Head of caudate nucleus (tissue), 42 donors: ENCODE data around the gene PRICKLE4.
"Not testable (repeated sequence)": the region's sequence is repeated elsewhere in the genome, so short reads cannot be mapped to it uniquely, and the experiment has no call there.

ENCODE experiments used
- DNase-seq, 42 donors: peaks; one replicate each; pipeline versions ENCODE4 v3.0.0 to v3.0.0-alpha.2; 2020 to 2021; ENCODE audit warnings: mixed read lengths in 7 of 42
- intact Hi-C: fragments of 100-400 bp; cut with DNase I; formaldehyde crosslinking; loops from one replicate; pipeline ENCODE4 v1.15.0; 2022

Gene PRICKLE4

DNA sequence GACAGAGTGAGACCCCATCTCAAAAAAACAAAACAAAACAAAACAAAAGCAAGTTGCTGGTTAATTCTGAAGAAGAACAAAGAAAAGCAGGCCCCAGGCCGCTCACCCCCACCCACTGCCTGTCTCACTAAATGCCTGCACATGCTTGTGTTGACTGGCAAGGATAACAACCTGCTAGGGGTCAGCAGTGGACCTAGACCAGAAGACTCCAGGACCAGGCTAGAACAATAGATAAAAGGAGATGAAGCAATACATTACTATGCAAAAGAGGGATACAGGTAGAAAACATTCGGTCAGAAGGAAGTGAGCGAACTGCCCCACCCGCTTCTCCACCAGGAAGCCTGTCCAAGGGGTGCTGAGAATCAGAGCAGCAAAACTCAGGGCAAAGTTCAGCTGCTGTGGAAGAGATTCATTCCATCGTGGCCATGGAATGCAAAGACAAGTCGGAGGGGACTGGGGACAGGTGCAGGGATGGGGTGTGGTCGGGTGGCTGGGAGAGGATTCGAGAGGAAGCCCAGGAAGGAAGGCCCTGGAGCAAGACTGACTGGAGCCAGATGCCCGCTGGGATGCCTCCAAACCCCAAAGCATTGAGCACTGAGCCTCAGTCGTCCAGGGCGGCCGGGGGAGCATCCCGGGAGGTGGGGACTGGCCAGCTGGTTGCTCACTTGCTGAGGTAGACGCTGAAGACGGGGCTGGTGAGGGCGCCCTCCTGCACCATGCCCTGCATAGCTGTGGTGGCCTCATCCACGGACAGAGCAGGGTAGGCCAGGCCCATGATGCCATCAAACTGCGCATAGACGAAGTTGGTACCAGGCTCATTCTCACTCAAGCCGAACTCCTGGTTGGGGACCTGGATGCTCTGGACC, 38.7 kb upstream of the PRICKLE4 start:
- intact Hi-C loops, result no loop called here

DNA sequence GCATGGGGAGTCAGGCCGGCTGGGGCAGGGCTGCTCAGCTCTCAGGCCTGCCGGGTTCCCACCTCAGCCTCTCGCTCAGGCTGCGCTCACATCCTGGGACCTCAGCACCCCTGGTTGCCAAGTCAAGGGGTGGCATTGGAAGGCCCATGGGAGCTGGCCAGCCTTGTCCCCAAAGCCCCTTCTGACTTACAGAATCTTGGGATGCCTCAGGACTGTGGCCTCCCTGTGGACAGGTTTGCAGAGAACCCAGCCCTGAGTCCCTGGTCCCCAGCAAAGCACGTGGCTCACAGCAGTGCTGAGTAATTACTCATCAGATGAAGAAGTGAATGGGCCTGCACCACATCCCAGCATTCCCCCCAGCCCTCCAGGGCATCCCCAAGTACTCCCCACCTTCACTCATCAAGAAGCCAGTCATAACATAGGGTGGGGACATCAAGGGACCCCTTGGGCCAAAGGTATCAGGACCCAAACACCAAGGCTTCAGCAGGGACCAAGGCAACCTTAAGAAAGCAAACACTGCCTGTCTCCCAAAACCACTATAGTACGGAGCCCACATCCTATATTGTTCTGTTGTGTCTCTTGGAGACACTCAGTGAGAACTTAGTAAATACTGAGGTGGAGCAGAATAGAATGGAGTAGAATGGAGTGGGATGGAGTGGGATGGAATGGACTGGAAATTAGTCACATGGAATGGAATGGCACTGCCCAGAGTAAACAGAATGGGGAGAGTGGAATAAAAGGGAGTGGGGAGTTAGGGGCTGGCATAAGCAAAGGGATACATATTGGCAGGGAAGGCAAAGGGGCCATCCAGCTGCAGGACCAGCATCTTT, 37.0 kb upstream of the PRICKLE4 start:
- intact Hi-C loops, result no loop called here
- DNase-seq, result no peak

More for the DNA sequence above, 38.7 kb upstream of the PRICKLE4 start:
- DNase-seq, result no peak

DNA sequence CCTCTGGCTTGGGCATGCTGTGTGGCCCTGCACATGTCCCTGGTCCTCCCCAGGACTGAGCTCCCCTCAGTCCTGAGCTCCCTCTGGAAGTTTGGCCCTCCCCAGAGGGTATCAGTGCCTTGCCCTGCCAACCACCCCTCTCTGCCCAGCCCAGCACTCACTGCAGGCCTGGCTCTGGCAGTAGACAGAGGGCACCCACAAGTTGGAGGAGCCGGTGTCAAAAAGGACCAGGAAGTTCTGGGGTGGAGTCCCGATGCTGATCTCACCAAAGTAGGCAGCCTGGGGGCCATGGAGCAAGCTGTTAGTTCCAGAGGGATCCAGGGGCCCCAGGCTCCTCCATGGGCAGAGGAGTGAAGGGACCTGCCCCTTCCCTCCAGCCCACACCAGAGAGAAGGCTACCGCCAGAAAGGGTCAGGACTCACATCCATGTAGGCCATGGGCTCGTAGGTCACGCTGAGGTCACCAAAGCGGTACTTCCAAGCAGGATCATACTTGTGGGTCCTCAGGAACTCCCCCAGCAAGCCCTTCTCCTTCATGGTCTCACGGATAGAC, 36.3 kb upstream of the PRICKLE4 start:
- DNase-seq, result no peak
- intact Hi-C loops, result no loop called here

DNA sequence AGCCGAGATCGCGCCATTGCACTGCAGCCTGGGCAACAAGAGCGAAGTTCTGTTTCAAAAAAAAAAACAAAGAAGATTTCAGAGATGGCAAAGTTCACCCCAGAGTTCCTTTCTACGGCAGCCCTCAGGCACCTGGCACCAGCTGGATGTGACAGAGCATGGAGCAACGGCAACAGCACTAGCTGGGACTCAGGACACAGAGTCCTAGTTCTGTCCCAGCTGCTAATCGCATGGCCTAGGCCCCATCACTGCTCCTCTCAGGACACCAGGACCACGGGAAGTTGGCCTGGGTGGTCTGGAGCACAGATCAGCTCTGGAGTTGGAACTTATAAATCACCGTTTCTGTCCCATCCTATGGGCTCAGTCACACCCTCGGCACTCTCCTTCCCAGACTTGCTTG, 34.5 kb upstream of the PRICKLE4 start:
- no peak for DNase-seq
- intact Hi-C loops, result no loop called here

DNA sequence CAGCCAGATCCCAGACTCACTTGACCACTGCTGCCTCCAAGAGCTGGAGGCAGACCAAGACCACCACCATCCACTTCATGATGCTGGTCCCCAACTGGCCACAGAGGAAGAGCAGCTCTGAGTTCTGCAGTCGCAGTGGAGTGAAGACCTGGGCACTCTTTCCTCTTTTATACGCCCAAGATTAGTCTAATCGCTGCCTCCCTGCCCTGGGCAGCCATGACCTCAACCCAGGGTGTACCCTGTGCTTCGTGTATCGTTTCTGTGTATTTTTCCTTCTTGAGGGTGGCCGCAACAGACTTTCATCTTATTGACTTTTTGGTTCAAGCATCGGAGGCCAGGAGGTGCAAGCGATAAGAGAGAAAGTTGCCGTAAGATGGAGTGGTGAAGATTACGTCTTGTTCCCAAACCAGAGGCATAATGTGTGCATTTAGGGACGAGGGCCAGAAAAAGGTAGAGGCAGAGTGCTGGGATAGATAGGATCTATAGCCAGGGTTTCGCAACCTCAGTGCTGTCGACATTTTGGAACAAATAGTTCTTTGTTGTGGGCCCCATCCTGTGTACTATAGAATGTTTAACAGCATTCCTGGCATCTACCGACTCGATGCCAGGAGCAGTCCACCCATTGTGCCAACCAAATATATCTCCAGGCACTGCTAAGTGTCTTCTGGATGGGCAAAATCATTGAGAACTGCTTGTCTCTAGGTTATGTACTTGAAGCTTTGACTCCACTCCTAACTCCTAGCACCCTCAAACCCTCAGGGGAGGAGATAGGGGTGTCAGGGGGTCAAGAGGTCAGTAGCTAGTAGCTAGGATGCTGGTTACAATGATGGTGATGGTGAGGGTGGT, 33.1 kb upstream of the PRICKLE4 start, which contains the start of gene PGC:
Gene PGC, minus strand, starts transcription at position 142 of the 846 bp plus-strand sequence. Its CDS starts 63 bp downstream, at position 79.
- DNase-seq, result no peak
- intact Hi-C loops, result no loop called here

DNA sequence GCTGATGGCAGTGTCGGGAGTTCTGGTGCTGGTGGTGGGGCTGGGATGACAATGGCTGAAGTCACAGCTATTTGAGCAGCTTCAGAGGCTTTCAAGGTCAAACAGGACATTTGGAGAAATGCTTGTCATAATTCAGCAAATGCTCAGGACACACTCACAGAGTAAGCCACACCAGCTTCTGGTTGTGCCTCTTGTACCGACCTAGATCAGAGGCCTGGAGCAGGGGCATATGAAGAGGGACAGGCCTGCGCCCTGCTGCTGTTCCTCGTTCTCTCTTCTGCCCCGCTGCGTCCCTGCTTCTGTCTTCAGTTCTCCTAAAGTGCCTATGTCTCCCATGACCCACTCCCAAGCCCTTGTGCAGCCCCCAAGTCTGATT, 32.5 kb upstream of the PRICKLE4 start:
- intact Hi-C loops, result no loop called here
- DNase-seq, result no peak

DNA sequence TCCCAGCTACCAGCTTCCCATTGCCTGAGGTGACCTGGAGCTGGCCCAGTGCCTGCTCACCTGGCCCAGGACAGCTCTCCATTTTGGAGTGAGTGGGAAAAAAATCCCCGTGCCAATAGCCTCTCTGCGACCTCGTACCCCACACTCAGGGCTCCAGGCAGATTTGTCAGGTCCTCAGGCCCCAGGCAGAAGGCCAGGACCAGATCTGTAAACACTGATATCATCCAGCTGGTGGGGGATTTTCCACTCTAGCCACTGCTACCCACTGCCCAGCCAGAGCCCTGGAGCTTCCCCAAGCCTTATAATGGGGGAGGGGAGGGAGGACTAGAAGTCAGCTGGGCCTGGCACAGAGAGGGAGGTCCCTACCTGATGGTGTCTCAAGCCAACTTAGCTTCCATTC, 32.0 kb upstream of the PRICKLE4 start:
- no peak for DNase-seq
- intact Hi-C loops, result no loop called here

DNA sequence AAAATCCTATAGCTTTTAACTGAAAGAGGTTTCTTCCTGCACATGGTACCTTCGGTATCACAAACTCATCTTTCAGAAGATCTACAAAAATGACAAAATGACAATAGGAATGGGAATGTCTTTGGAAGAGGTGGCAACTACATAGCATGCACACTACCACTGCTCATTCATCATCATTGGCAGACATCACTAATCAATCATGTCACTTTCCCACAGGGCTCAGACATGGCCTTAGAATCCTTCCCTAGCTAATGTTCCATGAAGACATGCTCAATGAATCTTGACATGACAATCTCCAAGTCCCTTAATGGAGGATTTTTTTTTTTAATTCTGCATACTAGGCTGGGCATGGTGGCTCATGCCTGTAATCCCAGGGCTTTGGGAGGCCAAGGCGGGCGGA, 30.2 kb upstream of the PRICKLE4 start:
- no peak for DNase-seq
- intact Hi-C loops, result no loop called here

DNA sequence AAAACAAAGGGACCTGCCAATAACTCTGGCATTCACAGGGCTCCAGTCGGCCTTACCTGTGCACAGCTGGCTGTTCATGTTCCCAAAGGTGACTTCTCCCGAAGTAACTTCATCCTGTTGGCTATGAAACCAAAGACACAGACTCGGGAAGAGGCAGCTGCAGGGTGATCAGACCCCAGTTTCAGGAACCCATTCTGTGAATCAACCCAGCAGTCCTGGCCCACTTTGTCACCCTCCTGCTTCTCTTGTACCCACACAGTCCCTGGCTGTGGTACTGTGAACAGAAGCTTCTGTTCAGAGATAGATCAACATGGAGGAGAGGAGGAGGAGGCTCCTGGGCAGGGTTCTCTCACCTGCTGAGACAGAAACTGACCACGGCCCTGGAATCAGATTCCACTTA, 24.7 kb upstream of the PRICKLE4 start:
- intact Hi-C loops, result no loop called here
- DNase-seq, result no peak

DNA sequence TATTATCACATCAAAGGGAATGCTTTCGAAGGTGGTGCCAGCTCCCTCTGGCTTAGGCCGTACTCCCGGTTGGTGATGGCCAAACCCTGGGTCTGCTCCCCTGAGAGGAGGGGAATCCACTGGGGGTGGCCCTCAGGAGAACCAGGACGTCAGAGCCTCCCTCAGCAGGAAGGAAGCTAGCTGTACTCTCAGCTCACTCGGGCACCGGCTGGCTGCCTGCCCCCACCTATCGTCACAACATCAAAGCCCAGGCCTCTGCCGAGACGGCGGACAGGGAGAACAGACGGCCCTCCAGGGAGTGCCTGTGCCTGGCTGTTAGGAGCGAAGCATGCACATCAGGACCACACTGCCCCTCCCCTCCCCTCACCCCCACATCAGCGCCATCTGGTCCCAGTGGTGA, 24.2 kb upstream of the PRICKLE4 start:
- intact Hi-C loops, result no loop called here
- DNase-seq, result no peak

DNA sequence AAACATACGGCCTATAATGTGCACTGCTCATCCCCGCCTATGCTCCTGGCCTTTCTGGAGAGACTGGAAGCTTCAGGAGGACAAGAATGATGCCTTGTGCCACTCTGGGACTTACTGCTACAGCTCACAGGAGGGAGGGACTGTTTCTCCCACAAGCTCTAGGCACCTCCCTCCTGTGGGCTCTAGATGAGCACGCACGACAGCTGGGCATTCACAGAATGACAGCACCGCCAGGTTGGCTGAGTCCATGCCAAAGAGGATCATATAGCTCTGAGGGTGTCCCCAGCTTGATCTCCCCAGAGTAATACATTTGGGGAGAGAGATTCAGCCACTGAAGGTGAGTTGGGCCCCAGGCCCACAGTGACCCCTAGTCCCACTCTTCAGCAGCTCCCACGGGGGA, 23.3 kb upstream of the PRICKLE4 start:
- intact Hi-C loops, result no loop called here
- DNase-seq, result no peak

DNA sequence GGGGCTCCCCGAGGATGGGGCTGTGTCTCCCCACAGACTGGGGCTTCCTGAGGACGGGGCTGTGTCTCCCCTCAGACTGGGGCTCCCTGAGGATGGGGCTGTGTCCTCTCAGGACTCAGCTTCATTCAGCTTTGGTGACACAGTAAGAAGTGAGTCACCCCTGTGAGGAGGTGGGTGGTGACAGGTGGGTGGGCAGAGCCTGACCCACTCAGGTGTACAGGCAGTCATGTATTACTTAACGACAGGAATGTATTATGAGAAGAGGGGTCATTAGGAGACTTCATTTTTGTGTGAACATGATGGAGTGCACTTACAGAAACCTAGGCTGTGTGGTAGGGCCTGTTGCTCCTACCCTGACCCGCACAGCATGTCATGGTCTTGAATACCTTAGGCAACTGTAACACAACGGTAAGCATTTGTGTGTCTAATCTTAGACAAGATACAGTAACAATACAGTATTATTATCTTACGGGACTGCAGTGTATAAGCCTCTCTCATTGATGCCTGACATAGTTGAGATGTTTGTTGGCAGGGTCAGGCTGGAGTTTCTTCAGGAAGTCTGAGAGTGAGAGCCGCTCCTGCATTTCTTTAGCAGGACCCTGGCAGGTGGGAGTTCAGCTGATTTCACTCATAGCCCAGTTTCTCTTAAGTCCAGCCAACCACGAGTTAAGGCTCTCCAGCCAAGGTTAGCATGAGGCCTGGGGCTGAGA, 22.5 kb upstream of the PRICKLE4 start:
- DNase-seq, result peak in 38 of 42 donors; percentile 17 to 82 (median 58)
- intact Hi-C loops, result no loop called here

DNA sequence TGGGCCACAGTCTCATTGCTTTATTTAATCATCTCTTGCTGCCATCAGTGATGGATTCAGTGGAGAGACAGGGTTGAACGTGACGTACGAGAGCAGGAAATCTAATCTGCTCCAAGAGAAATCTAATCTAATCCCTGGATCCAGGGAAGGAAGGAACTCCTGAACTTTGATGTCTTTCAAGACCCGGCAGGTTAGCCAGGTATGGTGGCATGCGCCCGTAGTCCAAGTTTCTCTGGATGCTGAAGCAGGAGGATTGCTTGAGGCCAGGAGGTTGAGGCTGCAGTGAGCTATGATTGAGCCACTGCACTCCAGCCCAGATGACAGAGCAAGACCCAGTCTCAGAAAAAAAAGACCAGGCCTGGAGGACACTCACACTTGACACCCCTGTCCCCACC, 21.9 kb upstream of the PRICKLE4 start:
- DNase-seq, result no peak
- intact Hi-C loops, result no loop called here

DNA sequence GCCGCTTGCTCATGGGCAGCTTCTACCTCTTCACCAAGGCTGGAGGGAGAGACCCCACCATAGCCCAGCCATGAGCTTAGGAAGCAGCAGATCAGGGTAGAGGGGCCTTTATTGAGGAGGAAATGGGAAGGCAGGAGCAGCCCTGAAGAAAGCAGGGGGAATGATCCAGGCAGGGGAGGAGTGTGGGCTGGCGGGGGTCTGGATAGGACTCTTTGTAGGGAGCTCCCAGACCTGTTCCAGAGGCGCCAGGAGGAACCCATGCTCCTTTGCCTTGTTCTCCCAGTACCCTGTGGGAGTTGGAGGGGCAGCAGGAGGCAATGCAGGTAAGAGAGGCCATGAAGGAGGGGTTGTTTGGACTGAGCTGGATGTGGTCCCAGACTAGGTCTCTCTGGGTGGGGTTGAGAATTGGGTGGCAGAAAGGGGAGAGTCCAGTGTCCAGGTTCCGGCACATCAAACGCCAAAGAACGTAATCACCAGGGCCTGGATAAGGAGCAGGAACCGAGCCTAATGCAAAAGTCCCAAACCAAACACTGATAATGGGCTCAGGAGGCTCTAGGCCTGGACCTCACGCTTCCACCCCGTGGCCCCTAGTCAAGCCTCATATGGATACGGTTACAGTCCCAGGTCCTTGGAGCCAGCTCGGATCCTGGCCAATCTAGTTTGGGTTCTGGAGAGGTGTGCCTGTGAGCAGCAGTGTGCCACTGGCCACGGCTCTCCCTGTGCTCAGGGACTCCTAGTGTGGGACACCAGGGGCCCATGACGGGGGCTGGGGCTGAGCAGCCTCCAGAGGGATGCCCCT, 21.3 kb upstream of the PRICKLE4 start:
- intact Hi-C loops, result no loop called here
- no peak for DNase-seq

DNA sequence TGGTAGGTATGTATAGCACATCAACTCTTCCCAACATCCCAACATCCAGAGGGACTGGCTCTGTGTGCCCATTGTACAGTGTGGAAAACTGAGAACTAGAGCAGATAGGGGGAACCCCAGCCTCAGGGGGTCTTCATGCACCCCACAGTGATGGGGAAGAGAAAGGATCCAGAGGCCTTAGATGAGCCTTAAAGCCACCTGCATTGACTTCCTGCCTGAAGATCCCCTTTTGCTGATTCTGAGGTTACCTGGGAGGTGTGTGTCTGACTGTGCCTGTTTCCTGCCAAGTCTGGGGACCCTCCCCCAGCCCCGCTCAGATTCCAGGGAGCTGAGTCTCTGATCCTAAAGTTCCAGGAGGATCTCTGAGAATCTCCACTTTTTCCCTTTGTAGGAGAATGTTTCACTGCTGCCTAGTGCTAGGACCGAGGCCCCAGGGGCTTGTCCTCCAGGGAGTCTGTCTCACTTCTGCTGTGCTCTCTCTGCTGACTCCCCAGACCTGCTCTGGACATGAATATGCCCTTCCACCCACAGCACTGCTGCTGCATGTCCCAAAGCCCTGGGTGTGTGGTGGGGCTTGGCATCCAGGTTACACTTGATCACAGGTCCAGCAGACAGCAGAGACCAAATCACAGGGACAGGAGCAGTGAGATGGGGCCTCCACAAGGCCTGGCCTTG, 20.5 kb upstream of the PRICKLE4 start:
- no peak for DNase-seq
- intact Hi-C loops, result no loop called here

DNA sequence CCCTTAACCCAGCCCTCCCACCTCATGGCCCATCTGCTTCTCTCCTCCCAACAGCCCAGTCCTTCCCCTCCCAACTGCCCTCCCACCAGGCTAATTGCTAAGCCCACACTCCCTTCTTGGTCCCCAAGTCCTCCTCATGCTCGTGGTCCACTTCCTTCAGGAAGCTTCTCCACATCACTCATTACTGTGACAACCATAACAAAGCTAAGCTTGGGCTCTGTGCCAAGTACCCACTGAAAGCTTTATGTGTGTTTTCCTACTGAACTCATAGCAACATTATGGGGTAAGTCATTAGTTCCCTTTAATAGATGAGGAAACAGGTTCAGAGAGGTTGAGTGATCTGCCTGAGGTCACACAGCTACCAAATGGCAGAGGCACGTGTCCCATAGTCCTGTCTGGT, 17.1 kb upstream of the PRICKLE4 start:
- intact Hi-C loops, result no loop called here

DNA sequence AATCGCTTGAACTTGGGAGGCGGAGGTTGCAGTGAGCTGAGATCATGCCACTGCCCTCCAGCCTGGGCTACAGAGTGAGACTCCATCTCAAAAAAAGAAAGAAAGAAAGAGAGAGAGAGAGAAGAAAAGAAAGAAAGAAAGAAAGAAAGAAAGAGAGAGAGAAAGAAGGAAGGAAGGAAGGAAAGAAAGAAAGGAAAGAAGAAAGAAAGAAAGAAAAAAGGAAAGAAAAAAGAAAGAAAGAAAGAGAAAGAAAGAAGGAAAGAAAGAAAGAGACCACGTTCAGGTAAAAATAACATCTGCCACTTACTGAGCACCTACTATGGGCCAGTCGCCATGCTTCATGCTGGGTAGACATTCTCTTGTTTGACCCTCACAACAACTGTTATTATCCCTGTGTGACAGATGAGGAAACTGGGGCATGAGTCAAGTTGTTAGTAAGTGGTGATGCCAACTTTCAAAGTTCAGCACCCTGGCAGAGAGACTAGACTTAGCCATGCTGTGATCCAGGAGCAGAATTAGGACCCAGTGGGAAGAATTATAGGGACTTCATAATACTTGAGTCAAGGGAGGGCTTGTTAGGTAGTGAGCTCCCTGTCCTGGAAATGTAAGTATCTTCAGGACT, 14.4 kb upstream of the PRICKLE4 start:
- intact Hi-C loops, DNase-seq: not testable (repeated sequence)

More for the DNA sequence above, 17.1 kb upstream of the PRICKLE4 start:
- no peak for DNase-seq
